Activated CD4-positive, alpha-beta T cell treated with anti-CD3 and anti-CD28 coated beads, Interleukin-2, amount 50 U/mL, for 48 hours (primary cell): ENCODE measurements around the gene WDFY3.

Experiments used
- DNase-seq, 2 experiments: peaks; one replicate each; pipeline ENCODE4 v3.0.0-alpha.2; 2020

The WDFY3 gene

DNA sequence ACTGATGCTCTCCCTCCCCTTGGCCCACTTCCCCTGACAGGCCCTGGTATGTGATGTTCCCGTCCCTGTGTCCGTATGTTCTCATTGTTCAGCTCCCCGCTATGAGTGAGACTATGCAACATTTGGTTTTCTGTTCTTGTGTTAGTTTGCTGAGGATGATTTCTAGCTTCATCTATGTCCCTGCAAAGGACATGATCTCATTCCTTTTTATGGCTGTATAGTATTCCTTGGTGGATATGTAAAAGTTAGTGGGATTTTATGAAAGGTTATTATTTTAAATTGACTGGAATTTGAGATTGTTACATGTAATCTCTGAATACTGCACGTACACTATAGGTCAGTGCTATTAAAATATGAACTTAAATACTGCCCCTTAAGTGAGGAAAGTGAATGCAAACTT, 184.0 kb downstream of the WDFY3 start:
- no peak for DNase-seq

DNA sequence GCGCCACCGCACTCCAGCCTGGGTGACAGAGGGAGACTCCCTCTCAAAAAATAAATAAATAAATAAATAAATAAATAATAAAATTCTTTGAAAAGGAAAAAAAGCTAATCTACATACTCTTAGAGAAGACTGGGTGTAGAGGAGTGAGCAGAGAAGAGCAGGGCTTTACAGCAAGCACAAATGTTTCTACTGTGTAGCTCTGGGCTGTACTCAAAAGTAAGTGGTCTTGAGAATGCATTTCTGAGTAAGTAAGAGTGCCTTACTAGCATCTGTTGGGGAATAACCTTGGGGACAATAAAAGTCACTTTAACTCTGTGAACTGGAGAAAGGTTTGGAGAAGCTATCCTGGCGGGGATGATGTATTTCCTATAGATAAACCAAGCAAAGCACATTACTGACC, 185.8 kb downstream of the WDFY3 start:
- DNase-seq = no peak

DNA sequence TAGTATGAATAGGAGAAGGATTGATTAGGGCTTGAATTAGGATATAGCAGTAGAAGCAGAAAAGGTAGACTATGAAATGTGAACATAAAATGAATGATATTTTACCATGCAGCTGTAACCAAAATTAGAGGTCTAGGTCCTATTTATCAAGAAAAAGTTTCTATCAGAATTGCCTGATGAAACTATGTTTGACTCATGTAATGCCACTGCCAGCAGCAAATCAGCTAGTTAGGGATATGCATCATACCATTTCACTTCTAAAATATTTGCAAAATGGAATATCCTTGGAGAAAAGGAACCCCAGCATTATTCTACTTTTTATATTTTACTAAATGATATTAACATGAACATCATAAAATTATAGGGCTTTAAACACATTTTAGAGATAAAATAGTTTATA, 188.4 kb downstream of the WDFY3 start:
- no peak for DNase-seq

DNA sequence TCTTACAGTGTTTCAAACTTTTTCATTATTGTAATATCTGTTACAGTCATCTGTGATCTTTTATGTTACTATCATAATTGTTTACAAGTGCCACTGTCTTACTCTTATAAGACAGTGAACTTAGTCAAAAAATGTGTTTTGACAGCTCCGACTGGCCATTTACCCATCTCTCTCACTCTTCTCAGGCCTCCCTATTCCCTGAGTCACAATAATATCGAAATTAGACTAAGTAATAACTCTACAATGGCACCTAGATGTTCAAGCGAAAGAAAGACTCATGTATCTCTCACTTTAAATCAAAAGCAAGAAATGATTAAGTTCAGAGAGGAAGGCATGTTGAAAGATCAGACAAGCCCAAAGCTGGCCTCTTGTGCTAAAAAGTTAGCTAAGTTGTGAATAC, 199.3 kb downstream of the WDFY3 start:
- DNase-seq = no peak

DNA sequence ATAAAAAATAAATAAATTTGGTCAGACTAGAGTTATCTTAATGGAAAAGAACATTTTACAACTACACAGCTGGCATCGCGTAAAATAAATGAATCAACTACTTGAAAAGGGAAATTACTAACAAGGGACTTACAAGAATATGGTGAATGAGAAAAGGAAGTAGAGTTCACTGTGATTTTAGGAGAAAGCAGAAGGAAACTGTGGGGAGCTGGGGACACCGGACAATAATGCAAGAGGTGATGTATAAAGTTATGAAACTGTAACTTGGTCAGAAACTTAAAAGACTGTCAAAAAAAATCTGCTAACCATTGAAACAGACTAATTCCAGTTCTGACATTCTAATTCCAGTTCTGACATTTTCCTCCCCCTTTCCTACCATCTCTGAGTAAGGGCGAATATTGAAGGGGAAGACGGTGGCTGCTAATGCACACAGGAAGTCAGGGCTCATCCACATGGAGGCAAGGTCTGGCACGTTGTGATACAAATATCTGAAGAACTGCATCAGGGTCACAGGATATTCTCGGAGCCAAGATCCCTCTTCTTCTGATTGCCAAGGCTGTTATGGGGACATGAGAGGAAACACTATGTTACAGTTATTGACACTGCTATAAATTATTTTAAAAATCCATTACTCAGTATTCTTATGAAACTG, 213.0 kb downstream of the WDFY3 start:
- no peak for DNase-seq

DNA sequence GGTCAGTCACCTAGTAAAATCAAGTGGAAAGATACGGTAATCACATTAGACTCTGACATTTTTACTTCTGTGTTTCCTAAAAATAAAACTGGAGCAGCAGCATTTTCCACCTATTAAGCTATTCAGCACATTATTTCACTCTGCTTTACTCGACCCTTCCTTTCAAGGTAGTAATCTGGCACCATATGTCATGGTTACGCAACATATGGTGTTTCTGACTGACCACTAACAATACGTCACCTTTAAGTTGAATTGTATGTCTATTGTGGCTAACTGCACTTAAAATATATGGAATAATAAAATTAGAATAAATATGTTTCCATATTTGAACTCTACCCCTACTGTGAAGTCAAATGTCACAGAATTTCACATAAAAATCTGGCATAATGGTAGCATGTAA, 214.8 kb downstream of the WDFY3 start:
- no peak for DNase-seq

DNA sequence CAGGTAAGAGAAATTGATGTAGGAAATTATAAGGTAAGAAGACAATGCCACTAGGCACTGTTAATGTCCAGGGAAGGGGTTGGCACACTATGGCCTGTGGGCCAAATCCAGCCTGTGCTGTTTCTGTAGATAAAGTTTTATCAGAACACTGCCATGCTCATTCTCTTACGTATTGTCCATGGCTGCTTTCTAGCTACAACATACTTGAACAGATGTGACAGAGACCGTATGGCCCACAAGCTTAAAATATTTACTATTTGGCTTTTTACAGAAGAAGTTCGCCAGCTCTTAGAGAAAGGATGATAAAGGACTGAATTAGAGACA, 215.6 kb downstream of the WDFY3 start:
- DNase-seq = no peak

DNA sequence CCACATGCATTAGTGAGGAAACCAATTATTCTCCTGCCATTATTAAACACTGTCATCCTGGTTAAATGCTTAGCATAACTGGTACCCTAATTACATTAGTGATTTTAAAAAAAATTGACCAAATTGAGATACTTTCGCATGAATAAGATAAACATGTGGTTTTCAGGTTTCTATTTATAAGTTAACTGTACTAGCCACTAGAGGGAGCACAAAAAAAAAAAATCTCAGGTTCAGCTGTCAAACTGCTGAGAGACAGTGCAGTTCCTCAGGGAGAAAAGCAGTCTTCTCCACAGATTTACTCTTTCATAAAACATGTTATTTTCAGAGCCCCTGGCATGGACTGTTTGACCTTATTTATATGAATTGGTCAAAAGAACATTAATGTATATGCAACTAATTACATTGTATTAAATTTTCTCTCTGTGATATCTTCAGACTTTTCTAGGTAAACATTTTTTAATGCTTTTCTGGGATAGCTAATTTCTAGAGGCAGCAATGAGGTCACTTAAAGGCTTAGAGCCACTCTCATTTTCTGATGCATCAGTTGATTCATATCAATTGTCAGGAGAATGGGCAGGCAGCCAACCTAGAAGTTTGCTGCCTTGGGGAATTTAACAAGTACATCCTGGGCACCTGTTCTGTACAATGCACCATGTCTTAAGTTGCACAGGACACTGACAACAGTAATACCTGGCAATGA, 216.1 kb downstream of the WDFY3 start:
- no peak for DNase-seq

DNA sequence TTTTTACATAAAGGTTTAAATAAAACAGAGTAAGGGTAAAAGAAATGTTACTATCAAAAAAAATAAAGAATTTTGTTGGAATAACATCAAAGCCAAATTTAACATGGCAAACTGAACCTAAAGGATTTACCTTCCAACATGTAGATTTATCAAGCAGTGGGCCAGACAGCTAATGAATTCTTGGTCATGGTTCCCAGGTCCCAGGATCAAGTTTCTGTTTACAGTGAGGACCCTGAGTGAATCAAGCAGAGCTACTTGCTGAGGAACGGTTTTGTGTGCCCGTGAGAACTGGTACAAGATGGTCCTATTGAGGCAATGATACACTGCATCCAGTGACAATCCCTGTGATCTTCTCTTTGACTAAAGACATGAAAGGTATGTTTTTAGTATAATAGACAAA, 226.4 kb downstream of the WDFY3 start:
- DNase-seq = no peak

DNA sequence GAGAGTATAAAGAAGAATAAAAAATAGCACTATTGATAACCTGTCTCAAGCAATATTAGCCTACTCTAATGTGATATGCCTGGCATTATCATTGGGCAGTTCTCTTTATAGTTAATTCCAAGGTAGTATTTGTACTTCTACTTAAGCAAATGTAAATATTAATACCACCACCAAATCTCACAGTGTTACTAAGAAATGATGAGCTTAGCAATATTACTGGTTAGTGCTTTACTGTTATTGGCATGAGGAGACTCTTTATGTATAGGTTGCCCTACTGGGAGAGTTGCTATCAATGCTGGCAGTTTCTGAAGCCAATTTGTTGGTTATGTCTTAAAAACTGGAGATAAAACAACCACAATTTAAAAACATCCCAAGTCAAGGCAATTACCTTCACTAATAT, 227.9 kb downstream of the WDFY3 start:
- no peak for DNase-seq

DNA sequence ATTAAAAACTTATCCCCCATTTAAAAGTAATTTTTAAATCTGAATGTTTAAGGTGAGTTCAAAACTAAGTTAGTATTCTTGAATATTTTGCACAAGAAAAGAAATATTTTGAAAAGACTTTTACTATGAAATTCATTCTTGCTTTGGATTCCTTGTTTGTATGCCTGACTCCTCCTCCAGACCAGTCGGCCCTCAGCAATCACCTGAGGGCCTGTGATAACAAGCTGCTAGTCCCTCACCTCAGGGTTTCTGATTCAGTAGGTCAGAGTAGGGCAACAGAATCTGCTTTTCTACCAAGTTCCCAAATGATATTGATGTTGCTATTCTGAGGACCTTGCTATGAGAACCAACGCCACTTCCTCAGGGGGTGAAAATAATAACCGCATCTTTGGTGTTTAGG, 228.8 kb downstream of the WDFY3 start:
- DNase-seq = no peak

DNA sequence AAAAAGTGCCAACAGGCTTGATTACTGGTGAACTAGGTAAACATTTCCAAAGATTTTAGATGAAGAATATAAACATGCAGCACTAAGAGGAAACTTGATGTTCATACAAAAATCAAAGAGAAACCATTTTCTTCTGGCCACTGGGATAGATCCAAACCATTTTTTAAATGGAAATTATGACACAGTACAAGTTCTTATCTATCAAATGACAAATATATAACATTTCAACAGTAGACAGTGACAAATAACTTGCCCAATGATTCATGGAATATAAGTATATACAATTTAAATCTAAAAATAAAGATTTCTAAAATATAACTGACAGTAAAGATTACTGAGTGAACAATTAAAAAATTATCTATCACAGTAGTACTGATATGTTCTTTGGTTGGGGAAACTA, 232.5 kb downstream of the WDFY3 start:
- no peak for DNase-seq

DNA sequence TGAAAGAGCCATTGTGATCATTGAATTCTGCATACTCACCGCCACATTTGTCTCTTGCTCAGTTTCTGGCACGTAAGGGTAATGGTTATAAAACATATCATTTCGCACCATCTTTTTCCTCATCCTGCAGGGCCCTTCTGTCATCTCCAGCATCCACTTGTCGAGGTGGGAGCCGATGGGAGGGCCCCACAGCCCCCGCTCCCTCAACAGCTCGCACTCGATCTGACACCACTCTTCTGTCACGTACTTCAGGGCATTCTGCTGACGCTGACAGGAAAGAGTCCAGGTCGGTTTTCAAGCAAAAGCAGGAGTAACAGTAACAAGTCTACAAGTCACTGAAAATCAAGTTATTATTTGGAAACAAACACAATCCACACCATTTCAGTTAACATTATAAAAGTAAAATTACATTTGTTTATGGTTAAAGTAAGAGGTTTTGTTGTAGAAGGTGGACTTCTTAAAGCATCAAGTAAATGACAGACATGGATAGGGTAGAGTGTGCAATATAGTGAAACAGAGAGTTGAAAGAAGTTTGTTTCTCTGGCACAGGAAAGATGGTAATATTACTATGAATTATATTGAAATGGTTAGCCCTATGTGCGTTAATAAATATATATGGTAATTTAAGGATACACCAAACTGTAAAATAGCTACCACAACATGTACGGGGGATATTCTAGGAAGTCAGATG, 233.0 kb downstream of the WDFY3 start:
- no peak for DNase-seq

DNA sequence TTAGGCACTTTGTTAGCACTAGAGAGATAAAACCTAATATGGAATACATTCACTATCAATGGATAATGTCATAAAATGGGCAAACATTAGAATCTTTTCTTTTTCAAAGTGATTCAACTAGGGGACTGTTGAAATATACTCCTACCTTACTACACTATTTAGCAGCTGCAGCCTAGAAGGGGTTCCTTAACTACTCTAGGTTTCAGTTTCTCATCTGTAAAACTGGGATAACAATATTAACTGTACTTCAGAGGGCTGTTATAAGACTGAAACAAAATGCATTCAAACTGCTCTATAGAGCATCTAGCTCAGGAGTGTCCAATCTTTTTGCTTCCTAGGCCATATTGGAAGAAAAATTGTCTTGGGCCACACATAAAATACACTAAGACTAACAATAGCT, 236.1 kb downstream of the WDFY3 start:
- no peak for DNase-seq

DNA sequence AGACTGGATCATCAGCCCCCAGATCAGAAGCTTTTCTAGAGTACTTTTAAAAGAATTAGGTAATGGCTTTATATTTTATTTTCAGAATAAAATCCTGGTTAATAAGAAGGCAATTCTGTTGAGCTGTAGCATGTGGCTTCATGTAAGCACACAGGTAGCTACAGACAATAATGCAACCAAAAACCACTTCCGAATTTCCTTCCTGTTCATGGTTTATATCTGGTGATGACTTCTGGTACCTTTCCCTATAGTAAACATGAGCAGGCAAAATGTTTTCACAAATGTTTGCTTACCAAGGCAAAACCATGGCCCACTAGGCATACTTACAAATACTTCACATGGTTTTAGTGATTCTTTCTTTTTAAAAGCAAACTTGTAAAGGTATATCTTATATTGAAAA, 239.0 kb downstream of the WDFY3 start:
- DNase-seq = no peak

DNA sequence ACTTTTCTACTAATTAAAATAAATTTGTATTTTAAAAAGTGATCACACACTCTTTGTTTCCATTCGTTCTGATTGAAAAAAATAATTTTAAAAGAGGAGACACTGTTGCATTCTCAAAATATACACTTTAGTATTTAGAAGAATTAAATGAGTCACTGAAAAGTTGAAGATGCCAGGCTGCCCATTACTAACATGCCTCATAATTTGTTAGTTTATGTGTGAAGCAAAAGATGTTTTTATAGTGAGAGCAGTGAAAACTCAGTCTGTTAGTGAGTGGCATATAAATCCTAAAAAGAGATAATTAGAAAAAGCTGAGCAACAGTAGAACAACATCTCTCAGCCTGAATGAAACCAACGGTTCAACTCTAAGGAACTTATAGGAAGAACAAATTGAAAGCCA, 240.1 kb downstream of the WDFY3 start:
- DNase-seq = no peak

DNA sequence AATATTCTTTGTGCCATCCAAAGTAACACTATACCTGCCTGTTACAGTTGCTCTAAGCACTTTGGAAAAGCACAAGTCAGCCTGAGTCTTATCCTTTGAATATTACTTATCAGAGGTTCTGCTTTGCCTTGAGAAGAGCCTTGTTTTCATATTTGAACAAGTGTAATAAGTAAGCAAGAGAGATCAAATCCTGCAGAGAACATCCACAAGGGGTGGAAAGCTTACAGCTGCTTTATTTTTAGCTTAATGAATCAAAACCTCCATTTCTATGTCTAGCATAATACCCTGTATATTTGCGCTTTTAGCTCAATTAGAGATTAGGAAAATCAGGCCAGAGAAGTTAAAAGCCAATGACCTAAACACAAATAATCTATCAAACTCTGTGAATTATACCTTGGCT, 243.8 kb downstream of the WDFY3 start:
- no peak for DNase-seq

DNA sequence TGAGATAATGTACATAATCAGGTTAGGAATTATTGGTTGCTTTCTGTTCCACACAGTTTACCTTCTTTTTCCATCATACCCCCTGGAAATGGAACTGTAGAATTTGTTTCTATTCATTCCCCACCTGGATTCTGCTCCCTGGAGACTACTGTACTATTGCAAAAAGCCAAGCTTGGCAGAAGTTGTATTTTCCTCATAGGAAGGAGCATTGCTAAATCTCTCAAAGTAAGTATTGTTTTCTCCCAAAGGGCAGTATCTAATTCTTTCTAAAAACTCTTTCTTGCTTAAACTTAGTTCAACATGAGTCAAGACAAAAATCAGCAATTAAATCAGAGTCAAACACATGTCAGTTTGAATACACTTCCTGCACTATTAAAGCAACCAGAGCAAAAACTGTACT, 247.4 kb downstream of the WDFY3 start:
- DNase-seq = no peak

DNA sequence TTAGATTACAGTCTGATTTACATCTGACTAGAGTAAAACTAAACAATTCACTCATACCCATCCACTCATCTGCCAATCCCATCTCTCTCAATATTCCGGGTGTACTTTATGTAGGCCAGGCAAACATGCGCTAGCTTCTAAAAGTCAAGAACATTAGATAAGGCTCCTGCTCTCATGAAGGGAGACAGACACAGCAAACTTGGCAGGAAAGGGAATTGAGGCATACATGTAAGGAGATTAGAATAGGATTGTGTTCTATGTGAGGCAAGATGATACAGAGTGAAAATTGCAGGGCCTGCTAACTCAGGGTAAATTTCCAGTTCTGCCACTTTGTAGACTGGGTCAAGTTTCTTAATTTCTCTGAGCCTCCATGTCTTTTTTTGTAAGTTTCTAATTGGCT, 247.8 kb downstream of the WDFY3 start:
- no peak for DNase-seq

DNA sequence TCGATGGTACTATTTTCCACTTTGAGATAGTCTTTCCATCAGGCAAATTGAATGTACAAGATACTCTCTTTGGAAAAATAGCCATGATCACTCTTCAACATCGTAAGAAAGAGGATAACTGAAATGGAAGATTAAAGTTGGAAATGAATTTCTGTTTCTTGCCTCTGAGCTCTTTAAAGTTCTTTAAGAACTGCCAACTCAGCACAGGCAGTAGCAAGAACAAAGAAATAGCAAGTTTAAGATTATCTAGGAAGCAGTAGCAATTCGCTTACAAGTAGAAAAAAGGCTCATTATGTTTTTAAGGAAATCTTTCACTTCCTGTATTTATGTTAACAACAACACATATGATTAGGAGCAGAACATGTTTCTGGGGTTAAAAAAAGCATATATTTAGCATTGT, 255.9 kb downstream of the WDFY3 start:
- no peak for DNase-seq

DNA sequence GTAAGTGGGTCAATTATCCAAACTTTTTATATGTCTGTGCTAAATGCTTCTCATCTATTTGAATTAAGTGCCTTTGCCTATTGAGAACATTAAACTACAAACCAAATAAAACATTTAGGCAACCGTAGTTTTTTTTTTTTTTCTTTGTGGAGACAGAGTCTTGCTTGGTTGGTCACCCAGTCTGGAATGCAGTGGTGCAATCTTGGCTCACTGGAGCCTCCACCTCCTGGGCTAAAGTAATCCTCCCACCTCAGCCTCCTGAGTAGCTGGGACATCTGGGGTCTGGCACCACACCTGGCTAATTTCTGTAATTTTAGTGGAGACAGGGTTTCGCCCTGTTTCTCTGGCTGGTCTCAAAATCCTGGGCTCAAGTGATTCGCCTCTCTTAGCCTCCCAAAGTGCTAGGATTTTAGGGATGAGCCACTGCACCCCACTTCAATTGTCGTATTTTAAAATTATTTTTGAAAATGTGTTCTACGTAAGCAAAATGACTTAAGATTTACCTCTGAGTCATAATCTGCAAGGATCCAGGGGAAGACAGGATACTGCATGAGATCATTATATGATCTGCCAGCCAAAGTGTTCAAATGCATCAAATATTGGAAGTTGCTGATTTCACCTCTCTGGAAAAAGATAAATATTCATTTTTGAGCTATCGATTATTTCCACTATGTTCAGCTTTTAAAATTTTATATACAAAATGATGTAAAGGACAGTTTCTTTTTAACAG, 257.9 kb downstream of the WDFY3 start:
- DNase-seq = no peak

DNA sequence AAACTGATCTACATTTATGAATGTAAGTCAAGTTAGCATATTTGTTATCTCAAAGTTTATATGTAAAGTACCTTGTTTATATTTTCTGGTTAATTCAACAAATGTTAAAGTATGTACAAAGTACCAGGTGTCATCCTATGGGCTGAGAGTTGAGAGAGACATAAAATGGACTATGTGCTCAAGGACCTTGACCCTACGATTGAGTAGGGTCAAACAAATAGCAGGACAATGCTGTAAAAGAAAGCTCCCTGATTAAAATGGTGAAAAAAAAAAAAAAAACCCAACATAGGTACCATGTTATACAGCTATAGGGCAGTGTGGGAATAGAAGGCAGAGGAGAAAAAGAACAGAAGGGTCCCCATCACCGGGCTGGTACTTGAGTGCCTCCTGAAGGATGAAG, 260.2 kb downstream of the WDFY3 start:
- DNase-seq = no peak

DNA sequence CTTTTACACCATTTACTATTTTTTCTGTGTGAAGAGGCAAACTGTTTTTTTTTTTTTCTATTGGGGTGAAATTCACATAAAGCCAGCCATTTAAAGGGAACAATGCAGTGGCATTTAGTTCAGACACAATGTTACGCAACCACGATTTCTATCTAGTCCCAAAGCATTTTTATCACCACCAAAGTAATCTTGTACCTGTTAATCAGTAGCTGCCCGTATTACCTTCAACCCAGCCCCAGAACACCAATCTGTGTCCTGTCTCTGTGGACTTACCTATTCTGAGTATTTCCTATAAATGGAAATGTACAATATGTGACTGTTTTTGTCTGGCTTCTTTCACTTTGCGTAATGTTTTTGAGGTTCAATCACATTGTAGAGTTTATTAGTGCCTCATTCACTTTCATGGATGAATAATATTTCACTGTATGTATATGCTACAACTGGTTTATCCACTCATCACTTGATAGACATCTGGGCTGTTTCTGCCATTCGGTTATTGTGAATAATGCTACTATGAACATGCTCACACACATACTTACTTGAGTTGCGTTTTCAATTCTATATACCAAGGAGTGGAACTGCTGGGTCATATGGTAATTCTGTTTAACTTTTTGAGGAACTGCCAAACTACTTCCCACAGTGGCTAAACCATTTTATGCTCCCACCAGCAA, 267.4 kb downstream of the WDFY3 start:
- DNase-seq = no peak
